ENCODE measurements around the gene EIF4A2.

DNA sequence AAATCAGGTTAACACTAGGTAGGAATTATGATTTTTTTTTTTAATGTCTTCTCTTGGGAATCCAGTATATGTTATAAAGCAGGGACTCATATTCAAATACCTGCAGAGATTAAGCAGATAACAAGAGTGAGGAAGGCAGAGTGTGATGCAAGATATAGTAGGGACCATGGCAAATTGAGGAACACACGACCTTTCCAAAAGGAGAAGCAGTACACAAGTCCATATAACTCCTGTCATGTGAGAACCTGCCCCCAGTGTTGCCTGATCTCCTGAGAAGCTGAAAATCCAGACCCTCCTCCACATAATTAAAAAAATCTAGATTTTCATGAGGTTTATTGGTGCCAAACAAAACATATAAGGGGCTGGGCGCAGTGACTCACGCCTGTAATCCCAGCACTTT is 19.3 kb downstream of the EIF4A2 start:
- no peak for TF ChIP-seq CTCF (IDR thresholded peaks at IDR 0.05)
- no peak for TF ChIP-seq POLR2A (IDR thresholded peaks at IDR 0.05)

Measured in esophagus squamous epithelium (tissue), 4 donors.